ENCODE measurements around the gene FARP1. TPM values are rescaled to one million over a fixed set of nuclear protein-coding genes. Genes with fewer than 3 reads are reported as not detected.

The FARP1 gene
- polyA plus RNA-seq, 2 donors = 2.2 to 2.3 TPM

DNA sequence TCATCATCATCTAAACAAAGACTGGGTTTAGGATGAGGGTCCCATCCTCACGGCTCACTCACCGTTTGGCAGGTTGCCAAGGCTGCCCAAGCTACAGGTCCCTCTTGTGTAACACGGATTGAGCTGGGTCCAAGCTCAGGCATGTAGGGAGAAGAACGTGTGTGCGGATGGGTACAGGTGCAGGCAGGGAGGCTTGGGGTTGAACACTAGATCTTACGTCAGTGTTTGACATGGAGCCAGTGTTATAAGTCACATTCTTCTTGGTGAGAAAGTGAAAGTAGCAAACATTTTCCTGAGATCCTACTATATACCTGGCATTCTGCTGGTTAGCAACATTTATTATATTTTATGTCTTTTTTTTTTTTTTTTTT lies 171.0 kb downstream of the FARP1 start:
- 53 to 67% methylated on average over 6 of the region's 6 CpGs for WGBS, 2 donors
- no peak overlapping the region for H3K4me3 ChIP-seq (ENCODE audit: low read depth in 1 of 2, low read length in 2 of 2)
- H3K9me3 ChIP-seq (ENCODE audit: control insufficient read depth in 2 of 2, insufficient read depth in 1 of 2, low read depth in 1 of 2, low read length in 1 of 2) = no peaks in the 10 kb centered on the region
- H3K36me3 ChIP-seq (ENCODE audit: control insufficient read depth in 2 of 2, insufficient read depth in 2 of 2, low read length in 1 of 2) = no peaks in the 10 kb centered on the region
- H3K27ac ChIP-seq (ENCODE audit: low read depth in 2 of 2, low read length in 1 of 2) = no peak overlapping the region
- peaks cover 0 to 3% of the 10 kb centered on the region in 2 donors for H3K4me1 ChIP-seq (ENCODE audit: control insufficient read depth in 2 of 2, insufficient read depth in 2 of 2, low read length in 1 of 2)
- H3K27me3 ChIP-seq (ENCODE audit: control insufficient read depth in 1 of 2, insufficient read depth in 2 of 2, low read length in 2 of 2) = no peaks in the 10 kb centered on the region

DNA sequence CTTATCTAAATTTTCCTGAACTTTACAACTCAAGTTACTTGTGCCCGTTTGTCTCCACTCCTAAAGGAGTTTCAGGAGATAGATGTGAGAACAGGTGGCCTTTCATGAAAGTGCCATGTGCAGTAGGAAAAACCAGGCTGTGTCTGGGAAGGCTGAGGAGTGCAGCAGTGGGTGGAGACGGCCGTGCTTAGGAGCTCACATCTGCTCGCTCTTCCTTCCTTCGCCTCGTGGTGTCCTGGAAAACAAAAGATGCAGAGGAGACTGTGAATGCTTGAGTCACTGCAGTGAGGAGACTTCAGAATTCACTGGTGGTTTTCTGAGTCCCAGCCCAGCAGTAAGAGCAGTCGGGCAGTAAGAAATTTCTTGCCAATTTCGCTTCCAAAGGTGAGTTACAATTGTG lies 172.6 kb downstream of the FARP1 start:
- no peaks in the 10 kb centered on the region for H3K27me3 ChIP-seq (ENCODE audit: control insufficient read depth in 1 of 2, insufficient read depth in 2 of 2, low read length in 2 of 2)
- 68 to 69% methylated on average over 8 of the region's 8 CpGs for WGBS, 2 donors
- peaks cover 0 to 3% of the 10 kb centered on the region in 2 donors for H3K4me1 ChIP-seq (ENCODE audit: control insufficient read depth in 2 of 2, insufficient read depth in 2 of 2, low read length in 1 of 2)
- no peak overlapping the region for H3K4me3 ChIP-seq (ENCODE audit: low read depth in 1 of 2, low read length in 2 of 2)
- no peak overlapping the region for H3K27ac ChIP-seq (ENCODE audit: low read depth in 2 of 2, low read length in 1 of 2)
- H3K9me3 ChIP-seq (ENCODE audit: control insufficient read depth in 2 of 2, insufficient read depth in 1 of 2, low read depth in 1 of 2, low read length in 1 of 2) = no peaks in the 10 kb centered on the region
- H3K36me3 ChIP-seq (ENCODE audit: control insufficient read depth in 2 of 2, insufficient read depth in 2 of 2, low read length in 1 of 2) = no peaks in the 10 kb centered on the region

DNA sequence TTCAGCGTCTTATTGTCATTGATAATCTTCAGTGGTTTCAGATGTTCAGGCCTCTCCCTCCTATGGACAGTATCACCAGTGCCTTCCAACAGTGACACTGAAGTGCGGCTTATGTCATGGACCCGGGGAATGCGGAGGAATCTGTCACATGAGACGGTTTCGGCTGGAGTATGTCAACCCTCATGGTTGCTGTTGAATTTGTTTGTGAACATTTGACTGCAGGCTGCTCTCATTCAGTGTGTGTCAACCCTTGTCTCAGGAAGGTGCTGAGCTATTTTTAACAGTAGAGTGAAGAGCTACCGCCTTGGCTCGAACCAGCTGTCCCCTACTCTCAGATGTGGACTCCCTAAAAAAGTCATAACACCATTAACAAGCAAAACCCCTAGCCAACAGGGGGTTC lies 173.0 kb downstream of the FARP1 start:
- 89 to 90% methylated on average over 8 of the region's 8 CpGs for WGBS, 2 donors
- Histone ChIP-seq H3K9me3 (ENCODE audit: control insufficient read depth in 2 of 2, insufficient read depth in 1 of 2, low read depth in 1 of 2, low read length in 1 of 2) (no peaks in the 10 kb centered on the region), H3K36me3 (ENCODE audit: control insufficient read depth in 2 of 2, insufficient read depth in 2 of 2, low read length in 1 of 2) (no peaks in the 10 kb centered on the region), H3K27ac (ENCODE audit: low read depth in 2 of 2, low read length in 1 of 2) (no peak overlapping the region), H3K4me3 (ENCODE audit: low read depth in 1 of 2, low read length in 2 of 2) (no peak overlapping the region), H3K27me3 (ENCODE audit: control insufficient read depth in 1 of 2, insufficient read depth in 2 of 2, low read length in 2 of 2) (no peaks in the 10 kb centered on the region), H3K4me1 (ENCODE audit: control insufficient read depth in 2 of 2, insufficient read depth in 2 of 2, low read length in 1 of 2) (peaks cover 0 to 3% of the 10 kb centered on the region in 2 donors)

DNA sequence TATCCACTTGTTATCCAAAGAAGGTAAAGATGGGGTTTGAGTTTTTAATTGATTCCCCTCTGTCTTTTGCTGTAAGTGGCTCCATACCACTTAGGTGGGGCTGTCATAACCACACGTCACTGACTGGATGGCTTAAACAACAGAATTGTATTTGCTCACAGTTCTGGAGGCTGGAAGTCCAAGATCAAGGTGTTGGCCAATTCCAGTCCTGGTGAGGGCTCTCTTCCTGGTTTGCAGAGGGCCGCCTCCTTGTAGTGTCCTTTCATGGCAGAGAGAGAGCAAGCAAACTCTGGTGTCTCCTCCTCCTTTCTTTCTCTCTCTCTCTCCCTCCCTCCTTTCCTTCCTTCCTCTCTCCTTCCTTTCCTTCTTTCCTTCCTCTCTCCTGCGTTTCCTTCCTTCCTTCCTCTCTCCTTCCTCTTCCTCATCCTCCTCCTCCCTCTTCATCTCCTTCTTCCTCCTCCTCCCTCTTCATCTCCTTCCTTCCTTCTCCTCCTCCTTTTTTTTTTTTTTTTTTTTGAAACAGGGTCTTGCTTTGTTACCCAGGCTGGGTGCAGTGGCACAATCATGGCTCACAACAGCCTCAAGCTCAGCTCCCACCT lies 174.8 kb downstream of the FARP1 start:
- peaks cover 0 to 3% of the 10 kb centered on the region in 2 donors for H3K4me1 ChIP-seq (ENCODE audit: control insufficient read depth in 2 of 2, insufficient read depth in 2 of 2, low read length in 1 of 2)
- H3K4me3 ChIP-seq (ENCODE audit: low read depth in 1 of 2, low read length in 2 of 2) = no peak overlapping the region
- H3K27me3 ChIP-seq (ENCODE audit: control insufficient read depth in 1 of 2, insufficient read depth in 2 of 2, low read length in 2 of 2) = no peaks in the 10 kb centered on the region
- H3K27ac ChIP-seq (ENCODE audit: low read depth in 2 of 2, low read length in 1 of 2) = no peak overlapping the region
- H3K9me3 ChIP-seq (ENCODE audit: control insufficient read depth in 2 of 2, insufficient read depth in 1 of 2, low read depth in 1 of 2, low read length in 1 of 2) = no peaks in the 10 kb centered on the region
- no peaks in the 10 kb centered on the region for H3K36me3 ChIP-seq (ENCODE audit: control insufficient read depth in 2 of 2, insufficient read depth in 2 of 2, low read length in 1 of 2)
- WGBS, 2 donors = 87 to 92% methylated on average over 3 of the region's 3 CpGs

DNA sequence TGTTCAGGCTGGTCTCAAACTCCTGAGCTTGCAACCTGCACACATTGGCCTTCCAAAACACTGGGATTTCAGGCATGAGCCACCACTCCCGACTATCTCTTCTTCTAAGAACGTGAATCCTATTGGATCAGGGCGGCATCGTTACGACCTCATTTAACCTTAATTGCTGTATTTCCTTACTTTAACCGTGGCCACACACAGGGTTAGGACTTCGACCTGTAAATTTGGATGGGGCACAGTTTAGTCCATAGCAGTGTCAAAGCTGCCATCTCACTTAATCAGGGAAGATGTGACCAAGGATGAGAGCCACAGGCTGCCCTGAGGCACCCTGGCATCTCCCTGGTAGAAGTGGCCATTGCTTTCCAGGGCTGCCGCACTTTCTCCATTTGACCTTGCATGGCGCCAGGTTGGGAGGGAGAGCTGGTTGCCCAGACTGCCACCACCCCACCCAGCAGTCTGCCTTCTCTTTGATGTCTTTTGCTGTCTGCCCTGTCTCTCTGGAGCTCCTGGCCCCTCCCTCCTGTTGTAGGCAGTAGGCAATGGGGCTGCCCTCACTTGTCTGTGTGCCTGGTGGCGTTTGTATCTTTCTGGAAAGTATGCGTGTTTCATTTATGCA lies 175.5 kb downstream of the FARP1 start:
- Histone ChIP-seq H3K27me3 (ENCODE audit: control insufficient read depth in 1 of 2, insufficient read depth in 2 of 2, low read length in 2 of 2) (no peaks in the 10 kb centered on the region), H3K9me3 (ENCODE audit: control insufficient read depth in 2 of 2, insufficient read depth in 1 of 2, low read depth in 1 of 2, low read length in 1 of 2) (no peaks in the 10 kb centered on the region), H3K4me3 (ENCODE audit: low read depth in 1 of 2, low read length in 2 of 2) (no peak overlapping the region), H3K27ac (ENCODE audit: low read depth in 2 of 2, low read length in 1 of 2) (no peak overlapping the region), H3K36me3 (ENCODE audit: control insufficient read depth in 2 of 2, insufficient read depth in 2 of 2, low read length in 1 of 2) (no peaks in the 10 kb centered on the region), H3K4me1 (ENCODE audit: control insufficient read depth in 2 of 2, insufficient read depth in 2 of 2, low read length in 1 of 2) (peaks cover 0 to 3% of the 10 kb centered on the region in 2 donors)
- WGBS, 2 donors = 85 to 88% methylated on average over 11 of the region's 11 CpGs

DNA sequence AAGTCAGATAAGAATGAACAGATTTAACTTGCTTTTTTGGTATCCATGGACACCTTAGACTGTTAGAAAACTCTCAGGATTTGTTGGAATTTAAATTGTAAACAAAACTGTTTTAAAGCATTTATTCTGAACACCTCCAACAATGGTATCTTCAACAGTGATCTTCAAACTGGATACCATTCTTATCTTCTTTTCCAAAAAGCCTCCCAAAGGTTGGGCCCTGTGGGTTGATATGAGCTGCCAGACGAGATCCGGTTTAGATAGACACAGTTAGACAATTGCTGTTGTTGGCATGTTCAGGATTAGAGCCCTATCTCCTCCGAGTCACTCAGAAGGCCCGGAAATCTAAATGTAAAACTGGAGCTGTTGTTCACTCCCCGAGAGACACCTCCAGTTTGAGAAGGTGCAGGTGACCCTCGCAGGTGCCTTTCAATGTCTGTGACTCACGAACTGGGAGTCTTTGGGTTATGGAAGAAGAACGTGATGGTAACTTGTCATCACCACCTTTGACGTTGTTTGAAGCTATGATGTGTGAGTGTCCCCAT lies 177.7 kb downstream of the FARP1 start:
- no peak overlapping the region for H3K4me3 ChIP-seq (ENCODE audit: low read depth in 1 of 2, low read length in 2 of 2)
- no peaks in the 10 kb centered on the region for H3K36me3 ChIP-seq (ENCODE audit: control insufficient read depth in 2 of 2, insufficient read depth in 2 of 2, low read length in 1 of 2)
- no peak overlapping the region for H3K27ac ChIP-seq (ENCODE audit: low read depth in 2 of 2, low read length in 1 of 2)
- H3K4me1 ChIP-seq (ENCODE audit: control insufficient read depth in 2 of 2, insufficient read depth in 2 of 2, low read length in 1 of 2) = peaks cover 0 to 3% of the 10 kb centered on the region in 2 donors
- H3K9me3 ChIP-seq (ENCODE audit: control insufficient read depth in 2 of 2, insufficient read depth in 1 of 2, low read depth in 1 of 2, low read length in 1 of 2) = no peaks in the 10 kb centered on the region
- WGBS, 2 donors = 90 to 92% methylated on average over 9 of the region's 9 CpGs
- no peaks in the 10 kb centered on the region for H3K27me3 ChIP-seq (ENCODE audit: control insufficient read depth in 1 of 2, insufficient read depth in 2 of 2, low read length in 2 of 2)

DNA sequence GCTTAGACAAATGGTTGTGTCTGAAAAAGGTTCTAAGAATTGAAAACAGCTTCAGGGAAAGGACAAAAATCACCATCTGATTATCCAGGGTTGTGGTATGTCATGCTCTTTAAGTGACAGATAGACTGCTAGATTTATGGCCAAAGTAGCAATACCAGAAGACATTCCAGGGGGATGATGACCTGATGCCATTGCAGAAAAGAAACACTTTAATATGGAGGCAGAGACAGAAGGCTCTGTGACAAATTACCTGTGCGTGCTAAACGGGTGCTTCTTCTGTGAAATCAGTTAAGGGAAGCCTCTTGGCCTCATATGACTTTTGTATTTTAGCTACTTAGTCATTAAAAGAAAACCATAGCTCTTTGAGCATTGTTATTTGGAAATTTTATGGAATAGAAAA lies 178.5 kb downstream of the FARP1 start:
- H3K9me3 ChIP-seq (ENCODE audit: control insufficient read depth in 2 of 2, insufficient read depth in 1 of 2, low read depth in 1 of 2, low read length in 1 of 2) = no peaks in the 10 kb centered on the region
- WGBS, 2 donors = 93 to 97% methylated on average over 2 of the region's 2 CpGs
- H3K4me1 ChIP-seq (ENCODE audit: control insufficient read depth in 2 of 2, insufficient read depth in 2 of 2, low read length in 1 of 2) = peaks cover 0 to 1% of the 10 kb centered on the region in 2 donors

DNA sequence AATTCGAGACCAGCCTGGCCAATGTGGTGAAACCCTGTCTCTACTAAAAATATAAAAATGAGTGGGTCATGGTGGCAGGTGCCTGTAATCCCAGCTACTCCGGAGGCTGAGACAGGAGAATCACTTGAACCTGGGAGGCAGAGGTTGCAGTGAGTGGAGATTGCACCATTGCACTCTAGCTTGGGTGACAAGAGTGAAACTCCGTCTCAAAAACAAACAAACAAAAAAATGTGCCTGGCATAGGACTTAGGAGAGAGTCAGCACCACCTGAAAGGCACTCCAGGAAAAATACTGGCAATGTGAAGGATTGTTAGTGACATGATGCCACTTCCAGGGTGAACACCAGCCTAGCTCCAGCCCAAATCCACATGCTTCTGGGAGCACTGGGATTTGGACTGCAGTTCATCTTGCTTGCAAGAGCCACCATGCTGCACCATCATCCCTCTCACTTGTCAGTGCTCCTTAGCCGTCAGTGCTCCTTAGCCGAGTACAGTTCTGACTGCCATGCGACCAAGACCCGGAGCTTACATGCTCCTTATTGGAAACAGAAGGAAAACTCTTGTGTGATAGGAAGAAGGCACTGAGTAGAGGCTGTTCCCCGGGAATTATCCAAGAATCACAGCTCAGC lies 179.3 kb downstream of the FARP1 start:
- no peaks in the 10 kb centered on the region for H3K4me1 ChIP-seq (ENCODE audit: control insufficient read depth in 2 of 2, insufficient read depth in 2 of 2, low read length in 1 of 2)
- H3K36me3 ChIP-seq (ENCODE audit: control insufficient read depth in 2 of 2, insufficient read depth in 2 of 2, low read length in 1 of 2) = no peaks in the 10 kb centered on the region
- no peaks in the 10 kb centered on the region for H3K27me3 ChIP-seq (ENCODE audit: control insufficient read depth in 1 of 2, insufficient read depth in 2 of 2, low read length in 2 of 2)
- no peak overlapping the region for H3K27ac ChIP-seq (ENCODE audit: low read depth in 2 of 2, low read length in 1 of 2)
- 84 to 85% methylated on average over 8 of the region's 8 CpGs for WGBS, 2 donors
- H3K4me3 ChIP-seq (ENCODE audit: low read depth in 1 of 2, low read length in 2 of 2) = no peak overlapping the region
- no peaks in the 10 kb centered on the region for H3K9me3 ChIP-seq (ENCODE audit: control insufficient read depth in 2 of 2, insufficient read depth in 1 of 2, low read depth in 1 of 2, low read length in 1 of 2)

More for the DNA sequence above, 178.5 kb downstream of the FARP1 start:
- H3K27me3 ChIP-seq (ENCODE audit: control insufficient read depth in 1 of 2, insufficient read depth in 2 of 2, low read length in 2 of 2) = no peaks in the 10 kb centered on the region
- H3K27ac ChIP-seq (ENCODE audit: low read depth in 2 of 2, low read length in 1 of 2) = no peak overlapping the region
- H3K4me3 ChIP-seq (ENCODE audit: low read depth in 1 of 2, low read length in 2 of 2) = no peak overlapping the region
- H3K36me3 ChIP-seq (ENCODE audit: control insufficient read depth in 2 of 2, insufficient read depth in 2 of 2, low read length in 1 of 2) = no peaks in the 10 kb centered on the region

DNA sequence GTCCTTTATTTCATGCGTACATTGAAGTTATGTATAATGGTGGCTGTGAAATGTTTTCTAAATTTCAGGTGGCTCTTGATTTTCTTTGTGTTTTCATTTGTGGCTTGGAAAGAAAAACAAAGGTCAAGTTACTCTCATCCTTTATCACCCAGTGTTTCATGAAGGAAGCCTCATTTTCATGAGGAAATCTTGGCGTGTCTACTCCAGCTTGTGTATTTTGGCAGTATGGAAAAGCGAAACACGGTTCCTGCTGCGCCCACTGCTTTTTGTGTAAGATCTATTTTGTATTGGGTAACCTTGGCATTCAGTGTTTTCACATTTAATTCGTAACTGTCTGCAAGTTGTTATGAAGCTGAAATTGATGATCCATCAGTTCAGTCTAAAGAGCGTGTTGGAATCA lies 181.2 kb downstream of the FARP1 start:
- WGBS, 2 donors = 70 to 71% methylated on average over 7 of the region's 7 CpGs

More for the DNA sequence above, 181.2 kb downstream of the FARP1 start:
- no peaks in the 10 kb centered on the region for H3K9me3 ChIP-seq (ENCODE audit: control insufficient read depth in 2 of 2, insufficient read depth in 1 of 2, low read depth in 1 of 2, low read length in 1 of 2)
- no peaks in the 10 kb centered on the region for H3K36me3 ChIP-seq (ENCODE audit: control insufficient read depth in 2 of 2, insufficient read depth in 2 of 2, low read length in 1 of 2)
- no peaks in the 10 kb centered on the region for H3K4me1 ChIP-seq (ENCODE audit: control insufficient read depth in 2 of 2, insufficient read depth in 2 of 2, low read length in 1 of 2)
- H3K4me3 ChIP-seq (ENCODE audit: low read depth in 1 of 2, low read length in 2 of 2) = no peak overlapping the region
- no peaks in the 10 kb centered on the region for H3K27me3 ChIP-seq (ENCODE audit: control insufficient read depth in 1 of 2, insufficient read depth in 2 of 2, low read length in 2 of 2)
- H3K27ac ChIP-seq (ENCODE audit: low read depth in 2 of 2, low read length in 1 of 2) = no peak overlapping the region
